HEK293T (cell line): ENCODE data around the gene TIA1.
"Not testable (repeated sequence)": the region's sequence is repeated elsewhere in the genome, so short reads cannot be mapped to it uniquely, and the experiment has no call there.

Experiments used
- CTBP1 ChIP-seq: fragments of 450-650 bp; IDR thresholded peaks from 2 replicates; pipeline ENCODE4 v1.6.1; 2016; ENCODE audit warnings: borderline replicate concordance
- ELF4 ChIP-seq: fragments of 450-650 bp; IDR thresholded peaks from 2 replicates; pipeline ENCODE4 v1.6.1; 2017; ENCODE audit warnings: antibody characterized with exemption
- FOXA1 ChIP-seq: fragments of 450-650 bp; IDR thresholded peaks from 2 replicates; pipeline ENCODE4 v1.6.1; 2016; ENCODE audit warnings: mild to moderate bottlenecking
- FOXK2 ChIP-seq: fragments of 450-650 bp; IDR thresholded peaks from 2 replicates; pipeline ENCODE4 v1.6.1; 2016; ENCODE audit warnings: mild to moderate bottlenecking
- TARDBP ChIP-seq: fragments of 450-650 bp; IDR thresholded peaks from 2 replicates; pipeline ENCODE4 v1.6.1; 2016
- TF ChIP-seq, protein P1 (sequence below): fragments of 450-650 bp; IDR thresholded peaks from 2 replicates; pipeline ENCODE4 v1.6.1; 2016

DNA sequence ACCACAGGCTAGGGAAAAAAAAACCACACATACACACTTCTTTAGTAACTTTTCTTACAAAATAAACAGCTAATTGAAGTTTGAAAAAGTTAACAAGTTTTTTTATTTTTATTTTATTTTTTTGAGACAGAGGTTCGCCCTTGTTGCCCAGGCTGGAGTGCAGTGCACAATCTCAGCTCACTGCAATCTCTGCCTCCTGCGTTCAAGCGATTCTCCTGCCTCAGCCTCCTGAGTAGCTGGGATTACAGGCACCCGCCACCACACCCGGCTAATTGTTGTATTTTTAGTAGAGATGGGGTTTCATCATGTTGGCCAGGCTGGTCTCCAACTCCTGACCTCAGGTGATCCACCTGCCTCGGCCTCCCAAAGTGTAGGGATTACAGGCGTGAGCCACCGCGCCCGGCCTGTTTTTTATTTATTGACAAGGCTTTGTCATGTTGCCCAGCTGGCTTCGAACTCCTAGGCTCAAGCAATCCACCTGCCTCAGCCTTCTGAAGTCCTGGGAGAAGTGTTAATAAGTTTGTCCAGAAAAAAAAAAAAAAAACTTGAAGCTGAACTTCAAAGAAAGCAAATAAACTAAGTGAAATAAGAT lies 78.7 kb downstream of the TIA1 start:
- TF ChIP-seq FOXA1, CTBP1, FOXK2, ELF4, TARDBP: not testable (repeated sequence)
- TF ChIP-seq, protein P1, sequence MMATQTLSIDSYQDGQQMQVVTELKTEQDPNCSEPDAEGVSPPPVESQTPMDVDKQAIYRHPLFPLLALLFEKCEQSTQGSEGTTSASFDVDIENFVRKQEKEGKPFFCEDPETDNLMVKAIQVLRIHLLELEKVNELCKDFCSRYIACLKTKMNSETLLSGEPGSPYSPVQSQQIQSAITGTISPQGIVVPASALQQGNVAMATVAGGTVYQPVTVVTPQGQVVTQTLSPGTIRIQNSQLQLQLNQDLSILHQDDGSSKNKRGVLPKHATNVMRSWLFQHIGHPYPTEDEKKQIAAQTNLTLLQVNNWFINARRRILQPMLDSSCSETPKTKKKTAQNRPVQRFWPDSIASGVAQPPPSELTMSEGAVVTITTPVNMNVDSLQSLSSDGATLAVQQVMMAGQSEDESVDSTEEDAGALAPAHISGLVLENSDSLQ: not testable (repeated sequence)
